ENCODE data around the gene SLC1A7. TPM values are rescaled to one million over a fixed set of nuclear protein-coding genes. Genes with fewer than 3 reads are reported as not detected.
A peak's percentile ranks its signal among the peaks of the same experiment; 100 is the strongest.

Gene SLC1A7
- total and polyA plus RNA-seq, 2 of the 13 experiments (the other 11 are each of a cell fraction or from before 2014, with no cell fraction given), result 0.04 to 2.0 TPM

DNA sequence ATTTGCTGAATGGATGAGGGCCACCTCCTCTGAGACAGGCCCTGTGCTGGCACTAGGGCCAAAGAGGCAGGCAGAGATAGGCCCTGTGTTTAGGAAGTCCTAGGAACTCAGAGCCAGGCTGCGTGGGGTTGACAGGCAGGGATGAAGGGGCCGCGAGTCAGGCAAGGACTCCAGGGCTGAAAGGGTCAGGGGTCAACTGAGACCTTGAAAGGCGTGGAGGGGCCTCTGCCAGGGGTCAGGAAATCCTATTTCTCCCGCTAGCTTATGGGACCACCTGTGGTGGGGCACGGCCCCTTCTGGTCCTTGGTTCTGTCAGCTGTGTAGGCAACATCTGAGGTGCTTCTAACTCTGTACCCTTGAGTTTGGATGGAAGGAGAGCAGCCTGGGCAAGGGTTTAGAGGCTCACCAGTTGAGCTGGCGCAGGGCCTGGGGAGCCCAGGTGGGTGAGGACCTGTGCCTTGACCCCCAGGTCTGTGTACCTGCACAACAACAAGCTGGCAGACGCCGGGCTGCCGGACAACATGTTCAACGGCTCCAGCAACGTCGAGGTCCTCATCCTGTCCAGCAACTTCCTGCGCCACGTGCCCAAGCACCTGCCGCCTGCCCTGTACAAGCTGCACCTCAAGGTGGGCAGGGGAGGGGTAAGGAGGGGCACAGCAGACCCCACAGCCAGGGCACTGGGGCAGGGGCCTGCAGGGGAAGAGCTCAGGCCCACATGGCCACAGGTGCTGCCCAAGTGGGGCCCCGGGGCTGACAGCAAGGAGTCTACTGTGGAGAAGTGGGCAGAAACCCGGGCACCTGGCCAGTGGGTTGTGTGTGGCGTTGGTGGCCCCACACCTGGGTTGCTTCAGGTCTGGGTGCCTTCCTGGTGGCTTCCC lies 65.5 kb downstream of the SLC1A7 start:
- H3K4me1 ChIP-seq (ENCODE audit: insufficient read depth, low read length), result peaks cover 43% of the 10 kb centered on the region
- no peaks in the 10 kb centered on the region for H3K9me3 ChIP-seq (ENCODE audit: low read length)
- ChIA-PET CTCF (ENCODE audit: low intra/inter-chr PET ratio, low total read pairs) (no interaction called here), POLR2A (interaction anchor here (1.1 kb wide), 1 partner anchor 69 kb away, joined by 4 read pairs; no protein-coding TSS in a partner anchor)
- in situ Hi-C loops (cut with HindIII; ENCODE audit: extremely low pct_ligation_motif_present, low pct_unique_long_range_greater_than_20kb) (no loop called here), intact Hi-C loops (cut with micrococcal nuclease; ENCODE audit: unreplicated experiment) (no loop called here)
- FAIRE-seq, result no peak
- no peak overlapping the region for H3K4me2 ChIP-seq (ENCODE audit: low read depth, low read length)
- ATAC-seq, result no peak
- H2AFZ ChIP-seq (ENCODE audit: low read length), result no peak overlapping the region
- H3K79me2 ChIP-seq (ENCODE audit: insufficient read depth, low read length), result no peaks in the 10 kb centered on the region
- BruUV-seq (replicated peaks), result no TSS peak
- no peaks in the 10 kb centered on the region for H3K36me3 ChIP-seq (replicated peaks in 1 of 2; ENCODE audit: control insufficient read depth in 1 of 2, insufficient read depth in 2 of 2, low read length in 2 of 2)
- no peak overlapping the region for H3K4me3 ChIP-seq (replicated peaks in 1 of 3; ENCODE audit: insufficient read depth in 1 of 3, low read depth in 2 of 3, low read length in 3 of 3)
- no peak for DNase-seq (ENCODE audit: low spot score)
- no peak overlapping the region for H3K27ac ChIP-seq (ENCODE audit: extremely low read length, insufficient read depth, low read length)
- no peaks in the 10 kb centered on the region for H4K20me1 ChIP-seq (ENCODE audit: insufficient read depth, low read length)
- 35% methylated on average over 8 of the region's 19 CpGs for WGBS (ENCODE audit: low lambda C conversion rate)
- TF ChIP-seq, protein P1, sequence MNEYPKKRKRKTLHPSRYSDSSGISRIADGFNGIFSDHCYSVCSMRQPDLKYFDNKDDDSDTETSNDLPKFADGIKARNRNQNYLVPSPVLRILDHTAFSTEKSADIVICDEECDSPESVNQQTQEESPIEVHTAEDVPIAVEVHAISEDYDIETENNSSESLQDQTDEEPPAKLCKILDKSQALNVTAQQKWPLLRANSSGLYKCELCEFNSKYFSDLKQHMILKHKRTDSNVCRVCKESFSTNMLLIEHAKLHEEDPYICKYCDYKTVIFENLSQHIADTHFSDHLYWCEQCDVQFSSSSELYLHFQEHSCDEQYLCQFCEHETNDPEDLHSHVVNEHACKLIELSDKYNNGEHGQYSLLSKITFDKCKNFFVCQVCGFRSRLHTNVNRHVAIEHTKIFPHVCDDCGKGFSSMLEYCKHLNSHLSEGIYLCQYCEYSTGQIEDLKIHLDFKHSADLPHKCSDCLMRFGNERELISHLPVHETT (CRISPR knock-in tag; conservative IDR thresholded peaks at IDR 0.05), result no peak
- TF ChIP-seq RNF2 (conservative IDR thresholded peaks at IDR 0.05; ENCODE audit: low read depth) (no peak), ZNF784 (CRISPR knock-in tag; IDR thresholded peaks at IDR 0.05; ENCODE audit: borderline replicate concordance) (no peak), ZNF781 (CRISPR knock-in tag; IDR thresholded peaks at IDR 0.05; ENCODE audit: borderline replicate concordance, not compliant biosample characterization) (no peak)
- TF ChIP-seq, protein P2, sequence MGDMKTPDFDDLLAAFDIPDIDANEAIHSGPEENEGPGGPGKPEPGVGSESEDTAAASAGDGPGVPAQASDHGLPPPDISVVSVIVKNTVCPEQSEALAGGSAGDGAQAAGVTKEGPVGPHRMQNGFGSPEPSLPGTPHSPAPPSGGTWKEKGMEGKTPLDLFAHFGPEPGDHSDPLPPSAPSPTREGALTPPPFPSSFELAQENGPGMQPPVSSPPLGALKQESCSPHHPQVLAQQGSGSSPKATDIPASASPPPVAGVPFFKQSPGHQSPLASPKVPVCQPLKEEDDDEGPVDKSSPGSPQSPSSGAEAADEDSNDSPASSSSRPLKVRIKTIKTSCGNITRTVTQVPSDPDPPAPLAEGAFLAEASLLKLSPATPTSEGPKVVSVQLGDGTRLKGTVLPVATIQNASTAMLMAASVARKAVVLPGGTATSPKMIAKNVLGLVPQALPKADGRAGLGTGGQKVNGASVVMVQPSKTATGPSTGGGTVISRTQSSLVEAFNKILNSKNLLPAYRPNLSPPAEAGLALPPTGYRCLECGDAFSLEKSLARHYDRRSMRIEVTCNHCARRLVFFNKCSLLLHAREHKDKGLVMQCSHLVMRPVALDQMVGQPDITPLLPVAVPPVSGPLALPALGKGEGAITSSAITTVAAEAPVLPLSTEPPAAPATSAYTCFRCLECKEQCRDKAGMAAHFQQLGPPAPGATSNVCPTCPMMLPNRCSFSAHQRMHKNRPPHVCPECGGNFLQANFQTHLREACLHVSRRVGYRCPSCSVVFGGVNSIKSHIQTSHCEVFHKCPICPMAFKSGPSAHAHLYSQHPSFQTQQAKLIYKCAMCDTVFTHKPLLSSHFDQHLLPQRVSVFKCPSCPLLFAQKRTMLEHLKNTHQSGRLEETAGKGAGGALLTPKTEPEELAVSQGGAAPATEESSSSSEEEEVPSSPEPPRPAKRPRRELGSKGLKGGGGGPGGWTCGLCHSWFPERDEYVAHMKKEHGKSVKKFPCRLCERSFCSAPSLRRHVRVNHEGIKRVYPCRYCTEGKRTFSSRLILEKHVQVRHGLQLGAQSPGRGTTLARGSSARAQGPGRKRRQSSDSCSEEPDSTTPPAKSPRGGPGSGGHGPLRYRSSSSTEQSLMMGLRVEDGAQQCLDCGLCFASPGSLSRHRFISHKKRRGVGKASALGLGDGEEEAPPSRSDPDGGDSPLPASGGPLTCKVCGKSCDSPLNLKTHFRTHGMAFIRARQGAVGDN (CRISPR knock-in tag; IDR thresholded peaks at IDR 0.05), result peak; percentile 16; the same call in 1 of the 2 replicates
- TF ChIP-seq, protein P3, sequence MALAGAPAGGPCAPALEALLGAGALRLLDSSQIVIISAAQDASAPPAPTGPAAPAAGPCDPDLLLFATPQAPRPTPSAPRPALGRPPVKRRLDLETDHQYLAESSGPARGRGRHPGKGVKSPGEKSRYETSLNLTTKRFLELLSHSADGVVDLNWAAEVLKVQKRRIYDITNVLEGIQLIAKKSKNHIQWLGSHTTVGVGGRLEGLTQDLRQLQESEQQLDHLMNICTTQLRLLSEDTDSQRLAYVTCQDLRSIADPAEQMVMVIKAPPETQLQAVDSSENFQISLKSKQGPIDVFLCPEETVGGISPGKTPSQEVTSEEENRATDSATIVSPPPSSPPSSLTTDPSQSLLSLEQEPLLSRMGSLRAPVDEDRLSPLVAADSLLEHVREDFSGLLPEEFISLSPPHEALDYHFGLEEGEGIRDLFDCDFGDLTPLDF (CRISPR knock-in tag; IDR thresholded peaks at IDR 0.05), result no peak
- peaks cover 5 to 52% of the 10 kb centered on the region in 2 experiments for H3K27me3 ChIP-seq (ENCODE audit: control insufficient read depth in 1 of 2, insufficient read depth in 2 of 2, low read length in 2 of 2)
- no peak overlapping the region for H3K9ac ChIP-seq (ENCODE audit: insufficient read depth, low read depth, low read length)

Measured in HepG2 (cell line).